Measurements from ENCODE around the gene CD99. TPM values are rescaled to one million over a fixed set of nuclear protein-coding genes. Genes with fewer than 3 reads are reported as not detected.
"Not testable (repeated sequence)": the region's sequence is repeated elsewhere in the genome, so short reads cannot be mapped to it uniquely, and the experiment has no call there.

Gene CD99
- total and polyA plus RNA-seq, 2 of the 13 experiments (the other 11 are each of a cell fraction or from before 2014, with no cell fraction given) = 78.8 to 111 TPM

- TF ChIP-seq SNAPC4 (CRISPR knock-in tag; IDR thresholded peaks at IDR 0.05) (no peak), MBNL3 (CRISPR knock-in tag; conservative IDR thresholded peaks at IDR 0.05) (no peak), ZNF556 (CRISPR knock-in tag; IDR thresholded peaks at IDR 0.05; ENCODE audit: borderline replicate concordance) (no peak), ZNF567 (CRISPR knock-in tag; IDR thresholded peaks at IDR 0.05; ENCODE audit: borderline replicate concordance) (no peak)
Measured at GRCh38 chrX:2741386-2741785, 50.3 kb downstream of the CD99 start (continued).

GRCh38 chrX:2746250-2746649, 55.2 kb downstream of the CD99 start:
- CTCF ChIA-PET (ENCODE audit: low intra/inter-chr PET ratio, low total read pairs); intact Hi-C loops (cut with micrococcal nuclease; ENCODE audit: unreplicated experiment); H3K27ac ChIP-seq (ENCODE audit: extremely low read length, insufficient read depth, low read length); H3K79me2 ChIP-seq (ENCODE audit: insufficient read depth, low read length); H3K36me3 ChIP-seq (replicated peaks in 1 of 2; ENCODE audit: control insufficient read depth in 1 of 2, insufficient read depth in 2 of 2, low read length in 2 of 2); H2AFZ ChIP-seq (ENCODE audit: low read length); H3K4me2 ChIP-seq (ENCODE audit: low read depth, low read length); FAIRE-seq; H3K9me3 ChIP-seq (ENCODE audit: low read length); in situ Hi-C loops (cut with HindIII; ENCODE audit: extremely low pct_ligation_motif_present, low pct_unique_long_range_greater_than_20kb); BruUV-seq (replicated peaks); H3K9ac ChIP-seq (ENCODE audit: insufficient read depth, low read depth, low read length); H3K4me3 ChIP-seq (replicated peaks in 1 of 3; ENCODE audit: insufficient read depth in 1 of 3, low read depth in 2 of 3, low read length in 3 of 3); H4K20me1 ChIP-seq (ENCODE audit: insufficient read depth, low read length); POLR2A ChIA-PET; H3K27me3 ChIP-seq (ENCODE audit: control insufficient read depth in 1 of 2, insufficient read depth in 2 of 2, low read length in 2 of 2); DNase-seq (ENCODE audit: low spot score): not testable (repeated sequence)
- peak; percentile 27 for ATAC-seq
- 28% methylated on average over 6 of the region's 6 CpGs for WGBS (ENCODE audit: low lambda C conversion rate)
- H3K4me1 ChIP-seq (ENCODE audit: insufficient read depth, low read length) = peaks cover 15% of the 10 kb centered on the region

Data from HepG2 (cell line).